HG03432 (cell line): ENCODE results near the gene ADAM10.

Experiments
- ATAC-seq: cut with Tn5 transposase; IDR thresholded peaks from one replicate; pipeline ENCODE4 v1.9.1; 2021; ENCODE audit warnings: mild to moderate bottlenecking, moderate library complexity; ENCODE audit not compliant: unreplicated experiment

Gene ADAM10

DNA sequence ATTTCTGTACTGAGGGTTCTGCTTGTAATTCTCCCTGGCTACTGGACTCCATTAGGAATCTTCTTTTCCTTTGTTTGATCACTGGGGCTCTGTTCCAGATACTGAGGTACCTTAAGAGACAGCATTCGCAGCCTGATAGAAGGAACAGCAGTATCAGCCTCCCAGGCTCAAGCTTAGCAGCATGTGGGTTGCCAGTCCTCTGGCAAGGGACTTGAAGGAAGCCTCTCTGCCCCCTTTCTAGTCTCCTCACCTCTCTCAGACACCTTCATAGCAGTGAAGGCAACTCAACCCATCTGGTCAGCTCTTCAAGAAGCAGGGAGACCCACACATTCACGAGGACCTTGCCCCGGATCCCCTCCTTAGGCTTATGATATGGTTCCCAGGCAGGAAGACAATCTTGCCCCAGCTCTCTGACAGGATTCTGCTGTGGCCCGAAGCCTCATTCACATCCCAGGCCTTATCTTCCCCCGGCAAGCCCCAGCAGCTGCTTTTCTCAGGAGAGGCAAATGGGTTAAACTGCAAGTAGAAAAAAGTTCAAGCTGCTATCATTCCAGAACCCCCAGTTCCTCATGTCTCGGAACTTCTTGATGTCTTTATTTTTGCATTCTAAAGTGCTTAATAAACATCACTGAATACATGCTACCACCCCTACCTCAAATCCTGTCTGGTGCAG lies 164.6 kb downstream of the ADAM10 start:
- no peak for ATAC-seq

DNA sequence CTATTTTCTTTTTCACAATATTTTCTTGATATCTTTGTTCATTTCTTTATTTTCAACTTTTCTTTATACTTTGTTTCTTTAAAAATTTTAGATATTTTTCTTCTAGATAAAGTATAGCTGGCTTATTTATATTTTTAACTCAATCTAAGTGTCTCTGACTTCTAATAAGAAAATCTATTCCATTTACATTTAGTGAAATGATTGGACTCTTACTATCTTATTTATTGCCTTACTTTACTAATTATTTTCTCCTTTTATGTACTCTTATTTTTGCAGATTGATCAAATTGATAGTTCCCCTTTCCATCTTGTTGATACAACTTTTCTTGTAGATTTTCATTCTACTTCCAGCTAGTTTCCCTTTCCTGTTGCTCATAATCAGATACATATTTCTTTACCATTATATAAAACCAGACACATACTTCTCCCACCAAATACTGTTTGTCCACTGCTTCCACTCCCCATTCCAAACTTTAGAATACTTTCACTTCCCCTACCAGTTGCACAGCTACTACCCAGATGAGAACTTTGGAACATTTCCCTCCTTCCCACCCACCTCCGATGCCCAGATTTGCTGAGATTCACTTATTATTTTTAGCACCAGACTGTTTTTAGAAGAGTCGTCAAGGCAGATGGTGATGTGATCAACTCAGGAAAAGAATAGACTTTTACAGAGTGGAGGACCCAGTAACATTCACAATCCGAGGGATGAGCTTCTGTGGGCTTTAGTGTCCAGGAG lies 166.2 kb downstream of the ADAM10 start:
- ATAC-seq = no peak

DNA sequence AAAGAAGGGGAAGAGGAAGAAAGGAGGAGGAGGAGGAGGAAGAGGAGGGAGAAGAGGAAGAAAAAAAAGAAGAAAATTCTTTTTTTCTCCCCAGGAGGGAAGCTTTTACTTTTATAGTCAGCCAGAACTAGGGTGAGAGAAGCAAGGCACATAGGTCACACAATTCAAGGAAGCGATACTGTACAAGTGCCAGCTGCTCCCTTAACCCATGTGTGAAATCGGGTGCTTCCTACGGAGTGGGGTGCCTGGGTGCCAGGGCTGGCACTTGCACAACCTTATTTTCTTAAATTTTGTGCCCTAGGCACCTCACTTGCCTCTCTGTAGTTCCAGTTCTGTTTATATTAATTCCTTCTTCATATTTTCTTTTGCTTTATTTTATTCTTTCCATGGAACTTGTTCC lies 167.3 kb downstream of the ADAM10 start:
- no peak for ATAC-seq

DNA sequence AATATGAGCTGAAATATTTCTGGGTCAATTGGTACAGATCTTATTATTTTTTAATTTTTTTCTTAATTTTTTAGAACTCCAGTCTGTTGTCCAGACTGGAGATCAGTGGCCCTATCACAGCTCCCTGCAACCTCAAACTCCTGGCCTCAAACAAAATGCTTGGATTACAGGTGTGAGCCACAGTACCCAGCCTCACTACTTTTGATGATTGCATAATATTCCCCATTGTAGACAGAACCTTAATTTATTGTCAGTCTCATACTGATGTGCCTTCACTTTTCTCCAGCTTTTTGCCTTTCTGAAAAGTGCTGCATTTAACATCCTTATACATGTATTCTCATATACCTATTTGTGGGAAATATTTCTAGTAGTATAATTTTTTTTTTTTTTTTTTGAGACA lies 172.8 kb downstream of the ADAM10 start:
- ATAC-seq = no peak

DNA sequence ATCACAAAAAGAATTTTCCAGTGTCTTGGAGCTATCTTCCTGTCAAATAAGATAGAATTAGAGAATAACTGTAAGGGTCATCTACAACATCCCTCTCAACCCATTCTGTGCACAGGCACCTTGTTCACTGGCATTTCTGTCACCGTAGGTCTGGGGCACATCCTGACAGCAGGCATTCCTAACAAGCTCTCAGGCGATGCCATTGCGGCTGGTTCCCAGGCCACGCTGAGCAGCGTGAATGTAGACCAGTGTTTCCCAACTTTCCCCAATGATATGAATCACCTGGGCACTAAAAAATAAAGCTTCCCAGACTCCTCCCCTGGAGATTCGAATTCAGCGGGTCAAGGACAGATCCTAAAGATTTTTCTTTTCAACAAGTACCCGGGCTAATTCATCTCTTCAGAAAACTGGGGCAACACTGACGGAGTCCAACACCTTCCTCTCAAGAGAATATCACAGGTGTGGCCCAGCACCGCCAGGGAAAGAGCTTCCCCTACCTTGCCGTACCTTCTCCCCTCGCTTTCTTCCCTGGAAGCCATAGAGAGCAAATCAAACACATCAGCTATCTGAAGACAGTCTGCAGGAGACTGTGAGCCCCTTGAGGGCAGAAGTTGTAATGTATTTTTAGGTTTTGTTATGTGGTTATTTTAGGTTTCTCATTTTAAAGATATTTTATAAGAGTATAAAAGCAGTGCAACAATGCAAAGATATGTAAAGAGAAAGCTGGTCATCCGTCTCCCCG lies 174.3 kb downstream of the ADAM10 start:
- ATAC-seq = no peak

DNA sequence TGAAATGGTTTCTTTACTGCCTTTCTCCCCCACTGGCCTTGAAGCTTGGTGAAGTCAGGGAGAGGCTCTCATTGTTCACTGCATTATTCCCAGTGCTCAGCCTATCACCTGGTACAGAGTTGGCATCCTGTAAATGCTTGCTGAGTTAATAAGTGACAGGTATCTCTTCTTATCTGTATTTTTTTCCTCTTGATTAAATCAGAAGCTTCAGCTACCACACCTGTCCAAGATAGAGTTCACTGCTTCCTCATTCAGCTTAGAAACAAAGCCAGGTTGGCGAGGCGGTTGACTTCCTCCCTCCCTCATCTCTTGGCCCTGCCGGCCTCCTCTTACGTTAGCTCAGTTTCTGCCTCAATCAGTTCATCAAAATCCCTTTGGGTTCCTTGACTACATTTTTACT lies 174.9 kb downstream of the ADAM10 start:
- ATAC-seq = no peak

DNA sequence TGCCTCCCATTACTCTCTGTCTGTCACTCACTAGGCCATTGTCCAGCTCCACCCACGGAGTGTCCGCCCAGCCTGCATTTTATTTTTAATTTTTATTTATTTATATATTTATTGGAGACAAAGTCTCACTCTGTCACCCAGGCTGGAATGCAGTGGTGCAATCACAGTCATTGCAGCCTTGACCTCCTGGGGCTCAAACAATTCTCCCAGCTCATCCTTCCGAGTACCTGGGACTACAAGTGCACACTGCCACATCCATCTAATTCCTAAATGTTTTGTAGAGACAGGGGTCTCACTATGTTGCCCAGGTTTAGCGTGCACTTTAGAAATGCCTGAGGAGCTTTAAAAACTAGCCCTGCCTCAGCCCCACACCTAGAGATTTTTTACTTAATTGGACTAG lies 176.2 kb downstream of the ADAM10 start:
- no peak for ATAC-seq

DNA sequence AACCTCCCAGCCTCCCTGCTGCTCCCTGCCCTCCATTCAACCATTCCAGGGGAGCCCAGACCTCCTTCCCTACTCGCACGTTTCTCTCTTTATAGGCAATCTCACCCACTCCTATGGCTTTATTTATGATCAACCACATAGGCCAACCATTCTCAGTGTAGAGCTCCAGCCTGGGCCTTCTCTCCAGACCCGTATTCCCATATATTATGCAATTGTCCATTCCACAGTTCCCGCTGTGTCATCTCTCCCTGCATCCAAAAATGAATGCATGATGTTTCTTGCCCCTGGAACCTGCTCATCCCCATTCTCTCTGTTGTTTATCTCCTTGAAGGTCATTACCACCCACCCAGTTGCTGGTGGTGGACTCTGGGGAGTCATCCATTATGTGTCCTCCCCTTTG lies 177.0 kb downstream of the ADAM10 start:
- ATAC-seq = no peak

DNA sequence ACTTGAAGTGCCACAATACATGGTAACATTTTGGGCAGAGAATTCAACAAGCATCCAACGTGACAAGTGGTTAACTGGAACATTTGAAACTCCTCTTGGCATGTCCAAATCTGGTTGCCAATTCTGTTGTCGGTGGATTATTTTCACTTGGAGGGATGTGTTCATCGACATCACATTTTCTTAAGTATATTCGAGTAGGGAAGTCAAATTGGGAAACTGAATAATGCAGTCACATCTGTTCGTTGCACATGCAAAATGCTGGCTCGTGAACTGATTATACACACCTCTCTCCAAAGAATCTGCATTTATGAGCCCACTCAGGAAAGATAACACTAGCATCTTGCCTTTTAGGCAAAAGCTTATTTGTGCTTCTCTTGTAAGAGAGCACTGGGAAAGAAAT lies 178.0 kb downstream of the ADAM10 start:
- no peak for ATAC-seq

DNA sequence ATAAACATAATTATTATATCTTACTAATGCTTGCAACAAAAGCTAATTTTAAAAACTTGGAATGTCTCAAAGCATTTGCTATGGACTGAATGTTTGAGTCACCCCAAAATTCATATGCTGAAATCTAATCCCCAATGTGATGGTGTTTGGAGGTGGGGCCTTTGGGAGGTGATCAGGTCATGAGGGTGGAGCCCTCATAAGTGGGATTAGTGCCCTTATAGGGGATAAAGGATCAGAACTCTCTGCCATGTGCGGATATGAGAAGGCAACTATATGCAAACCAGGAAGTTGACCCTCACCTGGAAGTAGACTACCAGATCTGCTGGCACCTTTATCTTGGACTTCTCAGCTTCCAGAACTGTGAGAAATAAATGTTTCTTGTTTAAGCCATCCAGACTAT lies 180.1 kb downstream of the ADAM10 start:
- no peak for ATAC-seq

DNA sequence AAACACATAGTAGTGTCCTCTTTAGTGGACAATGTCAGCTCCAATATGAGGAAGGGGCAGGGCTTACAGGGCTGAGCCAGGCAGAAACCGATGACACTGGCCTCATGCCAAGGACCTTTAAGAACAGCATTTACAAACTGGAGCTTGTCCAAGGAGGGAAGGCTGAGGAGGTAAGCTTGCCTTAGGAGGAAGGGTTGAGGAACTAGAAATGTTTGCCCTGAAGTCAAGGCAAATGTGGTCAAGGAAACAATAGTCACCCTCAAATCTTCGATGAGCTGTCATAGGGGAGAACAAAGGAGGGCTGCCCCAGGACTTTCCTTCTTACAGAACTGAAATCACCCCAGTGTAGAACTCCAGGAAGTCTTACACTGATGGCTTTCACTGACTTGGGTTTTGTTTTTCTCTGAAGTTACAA lies 181.3 kb downstream of the ADAM10 start:
- ATAC-seq = no peak

DNA sequence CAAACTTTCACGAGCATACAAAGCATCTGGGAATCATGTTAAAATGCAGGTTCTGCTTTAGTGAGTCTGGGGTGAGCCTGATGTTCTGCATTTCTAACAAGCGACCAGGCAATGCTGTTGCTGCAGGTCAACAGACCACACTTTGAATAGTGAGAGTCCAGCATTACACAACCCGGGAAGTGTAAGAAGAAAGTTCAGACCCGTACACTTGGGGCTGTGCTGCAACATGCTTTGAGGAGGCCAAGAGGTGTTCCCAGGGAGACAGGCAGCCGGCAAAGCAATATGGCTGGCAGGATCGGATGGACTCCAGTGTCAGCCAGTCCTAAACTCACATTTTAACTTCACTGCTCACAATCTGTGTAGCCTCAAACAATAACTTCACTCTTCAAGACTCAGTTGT lies 183.5 kb downstream of the ADAM10 start:
- no peak for ATAC-seq

DNA sequence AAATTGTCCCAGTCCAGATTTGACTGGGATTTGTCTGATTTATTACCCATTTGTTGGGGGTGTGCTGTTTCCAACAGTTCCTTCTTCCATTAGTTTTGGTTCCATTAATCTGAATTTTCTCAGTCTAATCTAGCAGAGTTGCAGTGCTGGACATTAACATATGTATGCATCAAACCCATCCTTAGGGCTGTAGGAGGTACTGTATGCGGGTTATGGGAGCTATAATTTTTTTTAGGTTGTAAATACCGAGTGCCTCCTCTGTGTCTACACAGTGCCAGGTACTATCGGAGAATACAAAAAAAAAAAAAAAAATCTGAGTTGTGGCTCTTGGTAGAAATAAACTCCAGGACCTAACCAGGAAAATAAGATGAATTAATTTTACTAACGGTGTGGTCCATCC lies 183.9 kb downstream of the ADAM10 start:
- ATAC-seq = no peak

DNA sequence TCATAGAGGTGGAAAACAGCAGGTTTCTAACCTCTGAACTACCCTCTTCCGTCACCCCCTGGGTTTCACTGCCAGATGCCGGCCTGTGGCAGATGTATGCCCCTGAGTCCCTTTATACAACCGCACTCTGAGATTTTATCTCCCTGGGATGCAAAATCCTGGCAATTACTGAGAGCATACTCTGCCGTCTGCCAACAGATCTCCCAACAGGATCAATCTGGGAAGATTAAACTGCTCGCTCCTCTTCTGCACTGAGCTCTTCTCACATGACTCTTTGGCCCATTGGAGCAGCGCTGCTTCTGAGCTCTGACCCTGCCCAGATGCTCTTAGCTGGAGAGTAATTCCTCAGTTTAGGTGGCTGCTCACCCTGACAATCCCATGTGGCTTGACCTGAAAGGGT lies 184.5 kb downstream of the ADAM10 start:
- ATAC-seq = no peak

DNA sequence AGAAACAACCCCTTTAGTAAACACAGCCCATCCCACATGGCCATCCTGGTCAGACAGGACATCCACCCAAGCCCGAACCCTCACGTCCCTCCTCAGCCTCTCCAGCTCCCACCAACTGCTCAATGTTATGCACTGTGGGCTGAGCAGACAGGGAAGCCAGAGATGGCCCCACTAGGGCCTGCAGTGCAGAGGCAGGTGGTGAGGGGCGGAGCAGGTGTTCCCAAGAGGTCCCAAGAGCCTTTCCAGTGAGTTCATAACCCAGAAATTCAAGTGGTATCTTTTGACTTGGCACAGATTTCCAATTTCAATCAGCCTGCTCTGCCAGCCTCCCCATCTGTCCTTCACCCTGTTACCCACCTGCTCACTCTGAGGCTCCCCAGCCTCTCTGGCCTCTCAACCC lies 187.4 kb downstream of the ADAM10 start:
- ATAC-seq = no peak

DNA sequence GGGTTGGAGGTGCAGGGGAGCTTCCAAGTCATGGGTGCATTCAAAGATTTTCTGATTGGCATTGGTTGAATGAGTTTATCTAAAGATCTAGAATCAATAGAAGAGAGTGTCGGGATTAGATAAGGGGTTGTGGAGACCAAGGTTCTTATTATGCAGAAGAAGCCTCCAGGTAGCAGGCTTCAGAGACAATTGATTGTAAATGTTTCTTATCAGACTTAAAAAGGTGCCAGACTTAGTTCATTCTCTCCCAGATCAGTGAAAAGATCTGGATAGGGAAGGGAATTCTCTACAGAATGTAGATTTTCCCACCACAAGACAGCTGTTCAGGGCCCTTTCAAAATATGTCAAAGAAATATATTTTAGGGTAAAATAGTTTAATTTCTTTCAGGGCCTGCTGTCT lies 188.2 kb downstream of the ADAM10 start:
- ATAC-seq = no peak

DNA sequence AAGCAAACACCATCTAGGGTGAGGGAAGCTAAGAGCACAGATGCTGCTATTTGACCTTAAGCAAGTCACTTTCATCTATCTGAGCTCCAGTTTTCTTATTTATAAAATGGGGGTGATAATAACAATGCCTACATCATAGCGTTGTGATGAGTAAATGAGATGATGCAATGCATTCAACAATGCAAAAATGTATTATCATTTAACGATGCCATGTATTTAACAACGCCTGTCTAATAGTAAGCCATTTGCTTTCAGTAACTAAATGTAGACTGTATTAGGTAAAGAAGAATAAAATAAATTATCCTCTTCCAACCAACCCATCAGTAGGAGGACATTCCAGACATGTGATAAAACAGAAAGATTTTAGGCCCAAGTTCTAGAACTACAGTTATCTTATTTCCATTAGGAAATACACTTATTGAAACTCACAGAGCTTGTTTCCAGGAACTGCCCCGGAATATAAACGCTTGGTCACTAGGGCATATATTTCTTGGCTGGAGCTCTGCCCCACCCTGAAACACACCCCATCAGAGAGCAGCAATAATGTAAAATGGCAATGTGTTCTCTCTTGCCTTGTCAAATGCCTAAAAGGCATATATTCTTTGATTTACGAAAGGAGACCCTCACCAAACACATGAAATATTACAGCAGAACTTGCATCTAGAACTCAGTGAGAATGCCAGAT lies 189.5 kb downstream of the ADAM10 start:
- ATAC-seq = no peak

DNA sequence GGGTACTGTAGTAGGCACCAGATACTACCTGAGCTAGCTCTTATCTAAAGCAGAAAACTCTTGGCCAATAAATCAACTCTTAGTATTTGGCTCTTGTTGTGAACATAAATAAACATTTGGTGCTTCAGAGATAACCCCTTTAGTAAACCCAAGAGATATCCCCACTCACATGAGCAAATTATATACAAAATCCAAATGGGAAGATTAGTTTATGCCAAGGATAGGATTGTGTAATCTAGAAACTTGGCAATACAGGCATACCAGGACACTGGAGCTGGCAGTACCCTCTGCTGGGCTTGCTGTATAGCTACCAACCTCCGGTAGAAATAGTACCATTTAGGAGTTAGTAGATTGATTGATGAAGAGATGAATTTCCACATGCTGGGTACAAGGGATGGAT lies 190.7 kb downstream of the ADAM10 start:
- no peak for ATAC-seq

DNA sequence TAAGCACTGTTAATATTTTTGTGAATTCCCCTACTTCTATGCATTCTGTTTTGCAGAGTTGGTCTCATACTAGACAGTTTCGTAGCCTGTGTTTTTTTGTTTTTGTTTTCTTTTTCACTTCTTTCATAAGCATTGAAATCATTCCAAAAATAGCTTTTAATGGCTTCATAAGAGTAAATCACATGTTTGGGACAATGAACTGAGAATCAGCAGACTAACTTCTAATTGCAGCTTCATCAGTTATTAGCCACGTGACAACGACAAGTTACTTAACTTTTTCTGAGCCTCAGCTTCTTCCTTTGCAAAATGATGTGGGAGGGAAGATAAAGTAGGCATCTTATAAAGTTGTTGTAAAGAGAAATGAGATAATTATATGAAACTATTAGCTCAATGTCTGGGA lies 193.0 kb downstream of the ADAM10 start:
- no peak for ATAC-seq

DNA sequence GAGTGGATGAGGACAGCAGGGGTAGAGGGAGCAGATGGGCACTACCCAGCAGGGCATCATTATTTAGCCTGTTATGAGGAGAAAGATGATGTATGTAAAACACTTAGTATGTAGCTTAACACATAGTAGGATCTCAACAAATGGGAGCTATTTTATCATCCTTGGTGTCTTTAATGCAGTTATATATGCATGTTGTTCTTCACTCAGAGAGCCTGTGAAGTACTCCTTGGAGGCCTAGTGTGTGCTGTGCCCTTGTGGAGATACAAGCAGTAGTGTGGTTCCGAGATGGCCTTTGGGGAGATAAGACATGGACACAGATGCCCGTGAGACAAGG lies 193.5 kb downstream of the ADAM10 start:
- ATAC-seq = no peak

DNA sequence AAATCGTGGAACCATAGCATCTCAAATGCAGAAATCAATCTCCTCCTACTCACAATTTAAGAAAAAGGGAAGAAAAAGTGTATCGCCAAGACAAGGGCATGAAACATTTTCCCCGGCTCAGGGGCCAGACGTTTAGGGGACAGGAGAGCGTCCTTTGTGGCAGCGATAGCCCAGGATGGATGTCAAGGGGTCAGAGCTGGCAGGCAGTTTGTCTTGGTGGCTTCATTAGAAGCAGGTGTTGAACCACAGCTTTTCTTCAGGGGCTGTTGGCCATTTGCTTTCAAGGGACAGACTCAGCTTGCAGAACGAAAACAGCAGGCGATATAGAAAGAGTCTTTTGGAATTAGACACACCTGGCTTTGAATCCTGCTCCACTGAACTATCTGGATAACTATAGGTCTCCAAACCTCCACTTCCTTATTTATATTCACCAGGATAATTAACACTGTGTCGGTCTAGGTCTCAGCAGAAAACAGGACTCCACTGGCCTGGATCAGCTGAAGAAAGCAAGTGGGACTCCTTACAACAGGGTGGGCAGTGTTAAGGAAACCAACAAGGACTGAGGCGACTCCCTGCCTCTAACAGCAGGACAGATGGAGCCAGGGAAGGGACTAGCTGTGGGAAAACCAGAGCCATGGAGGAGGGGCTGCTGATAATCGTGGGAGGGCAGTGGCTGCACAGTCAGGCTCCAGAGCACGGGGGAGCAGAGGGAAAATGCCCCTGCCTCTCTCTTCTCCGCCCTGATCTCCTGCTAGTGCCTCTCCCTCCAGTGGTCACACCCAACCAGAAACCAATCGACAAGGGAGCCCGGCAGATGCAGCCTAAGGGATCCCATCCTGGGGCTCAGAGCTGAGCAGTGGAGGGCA lies 194.1 kb downstream of the ADAM10 start:
- no peak for ATAC-seq
